Right lung (tissue), 5 donors: ENCODE measurements around the gene APOM. TPM values are rescaled to one million over a fixed set of nuclear protein-coding genes. Genes with fewer than 3 reads are reported as not detected.

Experiments used
- DNase-seq, 2 donors: peaks; one replicate each; pipeline ENCODE4 v3.0.0-alpha.2; 2013
- polyA plus RNA-seq, 5 donors: library from polyadenylated mRNA; unstranded; fragments of 120-200 nt; gene quantifications; one replicate each; pipeline versions ENCODE4 v1.2.1 to v1.2.3, GENCODE V29; 2013; ENCODE audit warnings: inconsistent platforms in 1 of 5, low replicate concordance in 1 of 5; ENCODE audit not compliant: insufficient read length in 5 of 5, insufficient read depth in 1 of 5

The APOM gene
- polyA plus RNA-seq, 5 donors, result 4.5 to 12.0 (median 6.3) TPM

GRCh38 chr6:31702819-31703716 is 47.4 kb downstream of the APOM start, which contains the start of gene ABHD16A:
Gene ABHD16A, minus strand, starts transcription at chr6:31703324. Its CDS starts 43 bp downstream, at chr6:31703281.
- DNase-seq, result peak; percentile 99

- no peak for DNase-seq
Observed at GRCh38 chr6:31705931-31706330, 50.2 kb downstream of the APOM start.

DNA sequence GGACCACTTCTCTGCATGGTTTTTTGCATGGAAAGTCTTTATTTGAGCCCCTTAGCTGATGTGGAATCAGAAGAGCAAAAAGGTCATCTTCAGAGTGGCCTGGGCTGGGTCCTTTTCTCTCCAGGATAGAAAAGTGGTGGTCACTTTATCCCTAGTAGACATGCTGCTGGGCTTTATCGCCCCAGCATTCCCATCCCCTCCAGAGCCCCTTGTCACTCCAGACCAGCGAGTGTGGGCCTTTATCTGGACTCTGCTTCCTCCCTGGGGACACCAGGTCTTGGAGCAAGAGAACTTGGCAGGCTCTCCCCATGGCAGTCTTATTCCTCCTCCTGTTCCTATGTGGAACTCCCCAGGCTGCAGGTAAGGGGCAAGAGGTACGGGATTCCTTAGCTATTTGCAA is 50.9 kb downstream of the APOM start, which contains the start of gene LY6G6F:
LY6G6F (plus strand) TSS at position 268 of the 400 bp plus-strand sequence; CDS start at position 309, 41 bp downstream.
- DNase-seq, result no peak

DNA sequence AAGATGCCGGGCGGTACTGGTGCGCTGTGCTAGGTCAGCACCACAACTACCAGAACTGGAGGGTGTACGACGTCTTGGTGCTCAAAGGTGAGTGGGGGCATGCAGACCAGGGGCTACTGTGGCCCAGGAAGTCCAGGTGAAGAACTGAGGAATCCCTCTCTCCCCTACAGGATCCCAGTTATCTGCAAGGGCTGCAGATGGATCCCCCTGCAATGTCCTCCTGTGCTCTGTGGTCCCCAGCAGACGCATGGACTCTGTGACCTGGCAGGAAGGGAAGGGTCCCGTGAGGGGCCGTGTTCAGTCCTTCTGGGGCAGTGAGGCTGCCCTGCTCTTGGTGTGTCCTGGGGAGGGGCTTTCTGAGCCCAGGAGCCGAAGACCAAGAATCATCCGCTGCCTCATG is 52.0 kb downstream of the APOM start:
- no peak for DNase-seq

Other genes with a start within 250 kb of the APOM start
- gene MICB, start 157.7 kb upstream of the APOM start, polyA plus RNA-seq, result 1 to 10 TPM in 4 of 5 donors, under 1 TPM in 1; 0.75 to 3.3 (median 1.8) TPM
- under 1 TPM in 1 of 5 donors, not detected in 4; 0.16 TPM for gene MCCD1, start 126.9 kb upstream of the APOM start, polyA plus RNA-seq
- gene DDX39B, start 113.9 kb upstream of the APOM start, polyA plus RNA-seq, result 100 to 1,000 TPM; 573 to 737 (median 621) TPM
- 1 to 10 TPM; 2.6 to 6.4 (median 4.1) TPM for gene ATP6V1G2, start 109.3 kb upstream of the APOM start, polyA plus RNA-seq
- gene NFKBIL1, start 108.3 kb upstream of the APOM start, polyA plus RNA-seq, result 10 to 100 TPM; 16.7 to 26.2 (median 20.0) TPM
- under 1 TPM; 0.16 to 0.52 (median 0.35) TPM for gene LTA, start 83.6 kb upstream of the APOM start, polyA plus RNA-seq
- gene TNF, start 80.3 kb upstream of the APOM start, polyA plus RNA-seq, result under 1 TPM in 4 of 5 donors, not detected in 1; 0.21 to 0.48 (median 0.23) TPM
- gene LTB, start 73.5 kb upstream of the APOM start, polyA plus RNA-seq, result 1 to 10 TPM; 2.4 to 4.7 (median 2.5) TPM
- 1 to 10 TPM; 5.4 to 9.2 (median 6.6) TPM for gene LST1, start 69.6 kb upstream of the APOM start, polyA plus RNA-seq
- under 1 TPM in 4 of 5 donors, not detected in 1; 0.21 to 0.73 (median 0.39) TPM for gene NCR3, start 62.9 kb upstream of the APOM start, polyA plus RNA-seq
- 10 to 100 TPM; 18.6 to 25.9 (median 21.7) TPM for gene AIF1, start 40.7 kb upstream of the APOM start, polyA plus RNA-seq
- 100 to 1,000 TPM; 128 to 193 (median 141) TPM for gene PRRC2A, start 35.2 kb upstream of the APOM start, polyA plus RNA-seq
- 100 to 1,000 TPM; 171 to 262 (median 214) TPM for gene BAG6, start 3.2 kb upstream of the APOM start, polyA plus RNA-seq
- 10 to 100 TPM; 15.3 to 19.6 (median 16.6) TPM for gene C6orf47, start 4.9 kb downstream of the APOM start, polyA plus RNA-seq
- 10 to 100 TPM; 17.9 to 23.6 (median 21.5) TPM for gene GPANK1, start 9.1 kb downstream of the APOM start, polyA plus RNA-seq
- 100 to 1,000 TPM; 172 to 193 (median 189) TPM for gene CSNK2B, start 10.2 kb downstream of the APOM start, polyA plus RNA-seq
- 10 to 100 TPM; 24.1 to 40.6 (median 31.2) TPM for gene LY6G5B, start 14.1 kb downstream of the APOM start, polyA plus RNA-seq
- gene LY6G5C, start 25.2 kb downstream of the APOM start, polyA plus RNA-seq, result 1 to 10 TPM; 2.7 to 5.0 (median 4.4) TPM
- gene ABHD16A, start 47.4 kb downstream of the APOM start, polyA plus RNA-seq, result 10 to 100 TPM; 48.7 to 64.2 (median 59.9) TPM
- 1 to 10 TPM in 3 of 5 donors, under 1 TPM in 1, not detected in 1; 0.88 to 1.5 (median 1.2) TPM for gene LY6G6F, start 51.0 kb downstream of the APOM start, polyA plus RNA-seq
- under 1 TPM in 3 of 5 donors, not detected in 2; 0.48 to 0.88 (median 0.80) TPM for gene LY6G6D, start 59.5 kb downstream of the APOM start, polyA plus RNA-seq
- under 1 TPM; 0.39 to 0.93 (median 0.65) TPM for gene LY6G6C, start 65.9 kb downstream of the APOM start, polyA plus RNA-seq
- 1 to 10 TPM; 2.4 to 3.8 (median 3.0) TPM for gene MPIG6B, start 67.5 kb downstream of the APOM start, polyA plus RNA-seq
- gene DDAH2, start 73.4 kb downstream of the APOM start, polyA plus RNA-seq, result 100 to 1,000 TPM; 137 to 213 (median 159) TPM
- gene CLIC1, start 80.6 kb downstream of the APOM start, polyA plus RNA-seq, result 100 to 1,000 TPM; 265 to 287 (median 272) TPM
- 10 to 100 TPM; 27.3 to 45.6 (median 29.6) TPM for gene MSH5, start 84.1 kb downstream of the APOM start, polyA plus RNA-seq
- 10 to 100 TPM in 1 of 5 donors, 1 to 10 TPM in 4; 6.6 to 12.2 (median 8.2) TPM for gene SAPCD1, start 106.8 kb downstream of the APOM start, polyA plus RNA-seq
- gene VWA7, start 121.4 kb downstream of the APOM start, polyA plus RNA-seq, result 1 to 10 TPM; 1.6 to 3.7 (median 2.0) TPM
- 10 to 100 TPM; 32.5 to 52.1 (median 38.9) TPM for gene VARS1, start 139.9 kb downstream of the APOM start, polyA plus RNA-seq
- 10 to 100 TPM; 78.9 to 89.9 (median 81.8) TPM for gene LSM2, start 151.1 kb downstream of the APOM start, polyA plus RNA-seq
- 1 to 10 TPM; 2.9 to 4.6 (median 3.5) TPM for gene HSPA1L, start 159.4 kb downstream of the APOM start, polyA plus RNA-seq
- 100 to 1,000 TPM in 2 of 5 donors, 10 to 100 TPM in 3; 56.8 to 137 (median 68.3) TPM for gene HSPA1A, start 159.6 kb downstream of the APOM start, polyA plus RNA-seq
- 100 to 1,000 TPM in 2 of 5 donors, 10 to 100 TPM in 3; 63.8 to 137 (median 79.9) TPM for gene HSPA1B, start 171.8 kb downstream of the APOM start, polyA plus RNA-seq
- 10 to 100 TPM; 22.3 to 31.1 (median 29.1) TPM for gene NEU1, start 206.9 kb downstream of the APOM start, polyA plus RNA-seq
- 10 to 100 TPM; 10.2 to 24.4 (median 19.1) TPM for gene SLC44A4, start 223.1 kb downstream of the APOM start, polyA plus RNA-seq
- gene EHMT2, start 241.8 kb downstream of the APOM start, polyA plus RNA-seq, result 10 to 100 TPM; 59.7 to 83.8 (median 74.1) TPM
- gene ZBTB12, start 246.2 kb downstream of the APOM start, polyA plus RNA-seq, result 10 to 100 TPM; 17.0 to 24.5 (median 21.3) TPM